ENCODE results near the gene MAPK1IP1L.

The MAPK1IP1L gene

GRCh38 chr14:55053500-55053899 lies 2.1 kb downstream of the MAPK1IP1L start:
- H3K9me3 ChIP-seq (replicated peaks; ENCODE audit: insufficient read depth, low read length), result no peaks in the 10 kb centered on the region
- no peaks in the 10 kb centered on the region for H3K27me3 ChIP-seq (replicated peaks; ENCODE audit: insufficient read depth, low read length)
- DNase-seq, result no peak
- no peaks in the 10 kb centered on the region for H3K9me2 ChIP-seq (replicated peaks; ENCODE audit: insufficient read depth, low read length)
- no peaks in the 10 kb centered on the region for H3K4me1 ChIP-seq (ENCODE audit: low read length)
- peak overlapping the region; percentile 42; the same call in 1 of the 2 replicates for H3K4me2 ChIP-seq (ENCODE audit: low read depth, low read length)
- no peaks in the 10 kb centered on the region for H3K36me3 ChIP-seq (replicated peaks; ENCODE audit: insufficient read depth, low read length)
- TF ChIP-seq EZH2 (optimal IDR thresholded peaks at IDR 0.05; ENCODE audit: low read depth, low read length), result no peak
- TF ChIP-seq, protein P1, sequence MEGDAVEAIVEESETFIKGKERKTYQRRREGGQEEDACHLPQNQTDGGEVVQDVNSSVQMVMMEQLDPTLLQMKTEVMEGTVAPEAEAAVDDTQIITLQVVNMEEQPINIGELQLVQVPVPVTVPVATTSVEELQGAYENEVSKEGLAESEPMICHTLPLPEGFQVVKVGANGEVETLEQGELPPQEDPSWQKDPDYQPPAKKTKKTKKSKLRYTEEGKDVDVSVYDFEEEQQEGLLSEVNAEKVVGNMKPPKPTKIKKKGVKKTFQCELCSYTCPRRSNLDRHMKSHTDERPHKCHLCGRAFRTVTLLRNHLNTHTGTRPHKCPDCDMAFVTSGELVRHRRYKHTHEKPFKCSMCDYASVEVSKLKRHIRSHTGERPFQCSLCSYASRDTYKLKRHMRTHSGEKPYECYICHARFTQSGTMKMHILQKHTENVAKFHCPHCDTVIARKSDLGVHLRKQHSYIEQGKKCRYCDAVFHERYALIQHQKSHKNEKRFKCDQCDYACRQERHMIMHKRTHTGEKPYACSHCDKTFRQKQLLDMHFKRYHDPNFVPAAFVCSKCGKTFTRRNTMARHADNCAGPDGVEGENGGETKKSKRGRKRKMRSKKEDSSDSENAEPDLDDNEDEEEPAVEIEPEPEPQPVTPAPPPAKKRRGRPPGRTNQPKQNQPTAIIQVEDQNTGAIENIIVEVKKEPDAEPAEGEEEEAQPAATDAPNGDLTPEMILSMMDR (IDR thresholded peaks at IDR 0.05; ENCODE audit: low read length), result no peak
- no peak for TF ChIP-seq EZH2phosphoT487 (IDR thresholded peaks at IDR 0.05; ENCODE audit: low read length)
- H3K4me3 ChIP-seq (ENCODE audit: low read length), result 0 out of 2 replicates have a peak overlapping the region, but pooled peaks have one; percentile 93
- H3F3A ChIP-seq (ENCODE audit: insufficient read depth, low read length), result peaks cover 14% of the 10 kb centered on the region
- H2AFZ ChIP-seq (ENCODE audit: low read length), result no peak overlapping the region
- no peak overlapping the region for H3K27ac ChIP-seq (ENCODE audit: low read length)
- peaks cover 61% of the 10 kb centered on the region for H3K79me2 ChIP-seq (ENCODE audit: low read length)
- peaks cover 7% of the 10 kb centered on the region; the same call in 1 of the 2 replicates for H4K20me1 ChIP-seq (ENCODE audit: insufficient read depth, low read length)
- H3K9ac ChIP-seq (ENCODE audit: low read length), result no peak overlapping the region

- no peak overlapping the region for H3K4me3 ChIP-seq (ENCODE audit: low read length)
- no peak overlapping the region for H3K4me2 ChIP-seq (ENCODE audit: low read depth, low read length)
- H3K27ac ChIP-seq (ENCODE audit: low read length), result no peak overlapping the region
- H3K27me3 ChIP-seq (replicated peaks; ENCODE audit: insufficient read depth, low read length), result no peaks in the 10 kb centered on the region
- peaks cover 64% of the 10 kb centered on the region for H3K79me2 ChIP-seq (ENCODE audit: low read length)
- no peaks in the 10 kb centered on the region for H3K9me3 ChIP-seq (replicated peaks; ENCODE audit: insufficient read depth, low read length)
- H3K36me3 ChIP-seq (replicated peaks; ENCODE audit: insufficient read depth, low read length), result no peaks in the 10 kb centered on the region
- DNase-seq, result no peak
- H3K9ac ChIP-seq (ENCODE audit: low read length), result no peak overlapping the region
- TF ChIP-seq EZH2 (optimal IDR thresholded peaks at IDR 0.05; ENCODE audit: low read depth, low read length), result no peak
- TF ChIP-seq, protein P1 (IDR thresholded peaks at IDR 0.05; ENCODE audit: low read length), result no peak
- H3K4me1 ChIP-seq (ENCODE audit: low read length), result no peaks in the 10 kb centered on the region
- H2AFZ ChIP-seq (ENCODE audit: low read length), result no peak overlapping the region
- peaks cover 12% of the 10 kb centered on the region for H3F3A ChIP-seq (ENCODE audit: insufficient read depth, low read length)
- H4K20me1 ChIP-seq (ENCODE audit: insufficient read depth, low read length), result peaks cover 7% of the 10 kb centered on the region; the same call in 1 of the 2 replicates
- no peaks in the 10 kb centered on the region for H3K9me2 ChIP-seq (replicated peaks; ENCODE audit: insufficient read depth, low read length)
Observed at GRCh38 chr14:55054098-55054497, 2.7 kb downstream of the MAPK1IP1L start.

GRCh38 chr14:55057919-55058318 lies 6.5 kb downstream of the MAPK1IP1L start:
- H3K4me2 ChIP-seq (ENCODE audit: low read depth, low read length), result no peak overlapping the region
- H4K20me1 ChIP-seq (ENCODE audit: insufficient read depth, low read length), result peaks cover 7% of the 10 kb centered on the region; the same call in 1 of the 2 replicates
- TF ChIP-seq EZH2 (optimal IDR thresholded peaks at IDR 0.05; ENCODE audit: low read depth, low read length) (no peak), EZH2phosphoT487 (IDR thresholded peaks at IDR 0.05; ENCODE audit: low read length) (no peak)
- TF ChIP-seq, protein P1 (IDR thresholded peaks at IDR 0.05; ENCODE audit: low read length), result no peak
- DNase-seq, result no peak
- no peak overlapping the region for H3K27ac ChIP-seq (ENCODE audit: low read length)
- no peaks in the 10 kb centered on the region for H3K9me2 ChIP-seq (replicated peaks; ENCODE audit: insufficient read depth, low read length)
- no peak overlapping the region for H3K4me3 ChIP-seq (ENCODE audit: low read length)
- H3K27me3 ChIP-seq (replicated peaks; ENCODE audit: insufficient read depth, low read length), result no peaks in the 10 kb centered on the region
- no peak overlapping the region for H3K9ac ChIP-seq (ENCODE audit: low read length)
- H3K9me3 ChIP-seq (replicated peaks; ENCODE audit: insufficient read depth, low read length), result no peaks in the 10 kb centered on the region
- H3K36me3 ChIP-seq (replicated peaks; ENCODE audit: insufficient read depth, low read length), result no peaks in the 10 kb centered on the region
- no peaks in the 10 kb centered on the region for H3F3A ChIP-seq (ENCODE audit: insufficient read depth, low read length)
- H3K4me1 ChIP-seq (ENCODE audit: low read length), result no peaks in the 10 kb centered on the region
- no peak overlapping the region for H2AFZ ChIP-seq (ENCODE audit: low read length)
- H3K79me2 ChIP-seq (ENCODE audit: low read length), result peaks cover 83% of the 10 kb centered on the region

All from MM.1S (cell line).